OCI-LY7 (cell line): ENCODE data around the gene CPLX3. TPM values are rescaled to one million over a fixed set of nuclear protein-coding genes. Genes with fewer than 3 reads are reported as not detected.

Source experiments
- BruUV-seq: library from RNA; stranded (reverse); fragments of 400-500 nt; replicated peaks from 2 replicates; lab custom pipeline; 2021; lab: Mats Ljungman, UMichigan
- CTCF ChIA-PET: fragments of 300-600 bp; sonication (Branson Sonifier 250); formaldehyde crosslinking; loops from one replicate; lab custom pipeline; 2022; ENCODE audit warnings: antibody characterized with exemption; ENCODE audit not compliant: unreplicated experiment; lab: Charles Lee
- POLR2A ChIA-PET: fragments of 300-600 bp; sonication (Branson Sonifier 250); formaldehyde crosslinking; loops from one replicate; lab custom pipeline; 2022; ENCODE audit warnings: antibody characterized with exemption; lab: Charles Lee
- DNase-seq: peaks from one replicate; pipeline ENCODE4 v3.0.0-alpha.2; 2015; ENCODE audit warnings: low spot score
- H2AFZ ChIP-seq: fragments of 200-600 bp; sonication (generic), shearing (Covaris generic); 2 replicates; pipeline ENCODE4 v1.6.1; 2014; ENCODE audit warnings: mild to moderate bottlenecking, antibody characterized with exemption, low read length, moderate library complexity
- H3K27ac ChIP-seq: fragments of 200-600 bp; sonication (generic); 2 replicates; pipeline ENCODE4 v1.5.1; 2014; ENCODE audit warnings: mixed run types, low read depth, mild to moderate bottlenecking, moderate library complexity, low read length, inconsistent platforms; ENCODE audit not compliant: poor library complexity, severe bottlenecking
- H3K36me3 ChIP-seq: fragments of 200-600 bp; sonication (generic); 2 replicates; pipeline ENCODE4 v1.6.1; 2014; ENCODE audit warnings: mild to moderate bottlenecking, antibody characterized with exemption, low read length, moderate library complexity, mixed read lengths; ENCODE audit not compliant: insufficient read depth
- H3K4me1 ChIP-seq: fragments of 200-600 bp; sonication (generic); 2 replicates; pipeline ENCODE4 v1.5.1; 2014; ENCODE audit warnings: mild to moderate bottlenecking, low read length; ENCODE audit not compliant: insufficient read depth, poor library complexity, severe bottlenecking
- H3K4me2 ChIP-seq: fragments of 200-600 bp; sonication (generic); 2 replicates; pipeline ENCODE4 v1.6.1; 2014; ENCODE audit warnings: mild to moderate bottlenecking, low read length
- H3K4me3 ChIP-seq: fragments of 200-600 bp; sonication (generic); 2 replicates; pipeline ENCODE4 v1.5.1; 2014; ENCODE audit warnings: mild to moderate bottlenecking, low read depth, low read length; ENCODE audit not compliant: poor library complexity, severe bottlenecking
- H3K79me2 ChIP-seq: fragments of 200-600 bp; sonication (generic); 2 replicates; pipeline ENCODE4 v1.6.1; 2016; ENCODE audit warnings: low read depth, mild to moderate bottlenecking, low read length, moderate library complexity, mixed read lengths; ENCODE audit not compliant: insufficient read depth
- H3K9me2 ChIP-seq: fragments of 200-600 bp; sonication (generic); 2 replicates; pipeline ENCODE4 v1.6.1; 2016; ENCODE audit warnings: mild to moderate bottlenecking, low read length, mixed read lengths; ENCODE audit not compliant: insufficient read depth
- H3K9me3 ChIP-seq: fragments of 200-600 bp; sonication (generic); 2 replicates; pipeline ENCODE4 v1.6.1; 2014; ENCODE audit warnings: mild to moderate bottlenecking, mixed run types, low read length, mixed read lengths
- H4K20me1 ChIP-seq: fragments of 200-600 bp; sonication (generic); 2 replicates; pipeline ENCODE4 v1.6.1; 2014; ENCODE audit warnings: mild to moderate bottlenecking, antibody characterized with exemption, low read length, moderate library complexity, mixed read lengths; ENCODE audit not compliant: insufficient read depth
- CTCF ChIP-seq: fragments of 200-600 bp; sonication (generic); conservative IDR thresholded peaks from 2 replicates; pipeline ENCODE4 v1.5.1; 2014; ENCODE audit warnings: mild to moderate bottlenecking, antibody characterized with exemption, low read length, moderate library complexity, mixed read lengths
- EZH2phosphoT487 ChIP-seq: fragments of 200-600 bp; sonication (generic); IDR thresholded peaks from 2 replicates; pipeline ENCODE4 v1.6.1; 2018; ENCODE audit warnings: low read depth, borderline replicate concordance, mild to moderate bottlenecking, mixed run types, antibody characterized with exemption, low read length, moderate library complexity, mixed read lengths
- intact Hi-C: fragments of 100-400 bp; cut with micrococcal nuclease; formaldehyde crosslinking; loops from one replicate; pipeline ENCODE4 v1.10.0; 2022; ENCODE audit not compliant: unreplicated experiment
- total RNA-seq, 2 experiments: library from RNA; depleted of rRNA in 1 of 2; stranded (reverse); fragments of >200 nt in 1 of 2; shearing (Covaris generic) in 1 of 2; gene quantifications; 2 replicates each; pipeline ENCODE4 v1.2.3, GENCODE V29; 2014 to 2022

CPLX3 gene
- total RNA-seq, 2 experiments from 2014 or later: 0.35 to 1.5 TPM

- CTCF ChIA-PET: interaction anchor here (0.6 to 1.8 kb wide), 6 partner anchors 13 to 22 kb away, joined by 4 to 8 read pairs (median 6); no protein-coding TSS in a partner anchor
- no peak overlapping the region for H3K4me3 ChIP-seq
These were observed 26.4 kb upstream of the CPLX3 start for GRCh38 chr15:74799856-74800558.

GRCh38 chr15:74800559-74801094 is 25.8 kb upstream of the CPLX3 start:
- no TSS peak for BruUV-seq
- peaks cover 92% of the 10 kb centered on the region for H3K36me3 ChIP-seq
- no peak overlapping the region for H3K4me2 ChIP-seq
- TF ChIP-seq EZH2phosphoT487 (no peak), CTCF (no peak)
- H2AFZ ChIP-seq: no peak overlapping the region
- no peaks in the 10 kb centered on the region for H3K9me2 ChIP-seq
- no peak overlapping the region for H3K4me3 ChIP-seq
- H3K27ac ChIP-seq: no peak overlapping the region
- POLR2A ChIA-PET: interaction anchor here (0.8 to 0.9 kb wide), 2 partner anchors 23 to 104 kb away, joined by 3 read pairs; no protein-coding TSS in a partner anchor
- H3K79me2 ChIP-seq: peaks cover 26% of the 10 kb centered on the region
- CTCF ChIA-PET: no interaction called here
- no peaks in the 10 kb centered on the region for H3K9me3 ChIP-seq
- DNase-seq: no peak
- H3K4me1 ChIP-seq: peaks cover 48% of the 10 kb centered on the region
- intact Hi-C loops: loop anchor here (1.0 kb wide), 4 partner anchors 19 to 165 kb away; no protein-coding TSS in a partner anchor
- peaks cover 10% of the 10 kb centered on the region; the same call in 1 of the 2 replicates for H4K20me1 ChIP-seq

More at GRCh38 chr15:74799856-74800558, 26.4 kb upstream of the CPLX3 start:
- peaks cover 10% of the 10 kb centered on the region; the same call in 1 of the 2 replicates for H4K20me1 ChIP-seq
- peaks cover 92% of the 10 kb centered on the region for H3K36me3 ChIP-seq
- no peaks in the 10 kb centered on the region for H3K9me2 ChIP-seq
- H3K4me2 ChIP-seq: peak overlapping the region; percentile 36; the same call in 1 of the 2 replicates
- H3K9me3 ChIP-seq: no peaks in the 10 kb centered on the region
- intact Hi-C loops: loop anchor here (1.0 kb wide), 4 partner anchors 19 to 165 kb away; no protein-coding TSS in a partner anchor
- BruUV-seq: no TSS peak
- POLR2A ChIA-PET: interaction anchor here (0.6 to 1.3 kb wide), 8 partner anchors 12 to 201 kb away, joined by 3 to 9 read pairs (median 4); no protein-coding TSS in a partner anchor
- TF ChIP-seq EZH2phosphoT487 (no peak), CTCF (peak; percentile 88)
- DNase-seq: peak; percentile 77
- peak overlapping the region; percentile 61 for H3K27ac ChIP-seq
- peaks cover 55% of the 10 kb centered on the region for H3K4me1 ChIP-seq
- peaks cover 33% of the 10 kb centered on the region for H3K79me2 ChIP-seq
- no peak overlapping the region for H2AFZ ChIP-seq
